Measurements from ENCODE around the gene ZNF598. TPM values are rescaled to one million over a fixed set of nuclear protein-coding genes. Genes with fewer than 3 reads are reported as not detected.
"Not testable (repeated sequence)": the region's sequence is repeated elsewhere in the genome, so short reads cannot be mapped to it uniquely, and the experiment has no call there.

Gene ZNF598
- total RNA-seq, 1 donor from 2014 or later, result 50.3 TPM

GRCh38 chr16:1977875-1978268 lies 31.7 kb downstream of the ZNF598 start:
- DNase-seq (ENCODE audit: low read depth), result no peak

GRCh38 chr16:1976951-1977874 lies 32.4 kb downstream of the ZNF598 start:
- no peak for DNase-seq (ENCODE audit: low read depth)

DNA sequence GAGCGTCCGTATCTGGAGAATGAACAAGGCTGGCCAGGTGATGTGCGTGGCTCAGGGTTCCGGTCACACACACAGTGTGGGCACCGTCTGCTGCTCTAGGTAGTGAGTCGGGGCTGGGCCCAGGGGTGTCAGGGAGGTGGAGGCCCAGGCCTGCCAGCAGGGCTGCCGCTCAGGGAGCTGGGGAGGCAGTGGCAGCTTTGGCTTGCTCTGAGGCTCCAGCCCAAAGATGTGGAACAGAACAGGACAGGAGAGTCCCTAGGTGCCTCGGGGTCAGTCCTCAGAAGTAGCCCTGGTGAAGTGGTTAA lies 33.5 kb downstream of the ZNF598 start:
- no peak for DNase-seq (ENCODE audit: low read depth)

DNA sequence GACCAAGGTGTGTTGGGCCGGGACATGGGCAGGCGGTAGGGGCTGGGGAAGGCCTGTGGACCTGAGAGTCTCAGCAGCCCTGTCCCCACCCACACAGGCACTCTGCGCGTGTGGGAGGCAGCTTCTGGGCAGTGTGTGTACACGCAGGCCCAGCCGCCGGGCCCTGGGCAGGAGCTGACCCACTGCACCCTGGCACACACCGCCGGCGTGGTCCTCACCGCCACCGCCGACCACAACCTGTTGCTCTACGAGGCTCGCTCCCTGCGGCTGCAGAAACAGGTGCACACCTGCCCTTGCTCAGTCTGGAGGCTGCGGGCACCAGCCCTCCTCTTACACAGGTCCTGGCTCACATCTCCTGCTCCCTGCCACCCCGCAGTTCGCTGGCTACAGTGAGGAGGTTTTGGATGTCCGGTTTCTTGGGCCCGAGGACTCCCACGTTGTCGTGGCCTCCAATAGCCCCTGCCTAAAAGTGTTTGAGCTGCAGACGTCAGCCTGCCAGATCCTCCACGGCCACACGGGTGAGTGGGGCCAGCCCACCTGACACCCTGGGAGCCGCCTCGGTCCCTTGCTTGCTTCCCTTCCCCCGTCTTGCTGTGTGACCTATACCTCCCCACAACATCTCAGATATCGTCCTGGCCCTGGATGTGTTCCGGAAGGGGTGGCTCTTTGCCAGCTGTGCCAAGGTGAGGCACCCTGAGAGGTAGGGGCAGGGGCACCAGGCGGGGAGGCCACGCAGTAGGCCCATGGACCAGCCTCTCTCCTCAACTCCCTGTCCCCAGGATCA lies 34.0 kb downstream of the ZNF598 start:
- DNase-seq (ENCODE audit: low read depth), result no peak

GRCh38 chr16:1974157-1975070 lies 35.2 kb downstream of the ZNF598 start:
- DNase-seq (ENCODE audit: low read depth), result no peak

GRCh38 chr16:1973461-1974156 lies 36.0 kb downstream of the ZNF598 start:
- DNase-seq (ENCODE audit: low read depth), result peak; percentile 44

DNA sequence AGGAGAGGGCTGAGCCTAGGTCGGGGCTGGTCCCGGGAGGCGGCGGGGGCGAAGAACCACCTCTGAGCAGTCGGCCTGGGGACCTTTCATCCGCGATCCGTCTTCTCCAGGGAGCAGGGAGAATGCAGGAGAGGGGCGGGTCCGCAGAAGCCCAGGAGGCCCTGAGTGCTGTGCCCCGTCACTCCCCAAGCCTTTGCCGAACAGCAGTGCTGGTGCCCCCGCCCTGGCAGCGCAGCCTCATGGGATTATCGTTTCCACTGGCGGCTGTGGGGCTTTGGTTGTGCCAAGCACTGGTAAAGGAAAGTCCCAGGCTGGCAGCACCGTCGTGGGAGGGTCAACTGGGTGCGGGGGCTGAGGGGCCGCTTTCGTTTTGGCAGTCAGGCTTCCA lies 37.1 kb downstream of the ZNF598 start:
- DNase-seq (ENCODE audit: low read depth), result no peak

DNA sequence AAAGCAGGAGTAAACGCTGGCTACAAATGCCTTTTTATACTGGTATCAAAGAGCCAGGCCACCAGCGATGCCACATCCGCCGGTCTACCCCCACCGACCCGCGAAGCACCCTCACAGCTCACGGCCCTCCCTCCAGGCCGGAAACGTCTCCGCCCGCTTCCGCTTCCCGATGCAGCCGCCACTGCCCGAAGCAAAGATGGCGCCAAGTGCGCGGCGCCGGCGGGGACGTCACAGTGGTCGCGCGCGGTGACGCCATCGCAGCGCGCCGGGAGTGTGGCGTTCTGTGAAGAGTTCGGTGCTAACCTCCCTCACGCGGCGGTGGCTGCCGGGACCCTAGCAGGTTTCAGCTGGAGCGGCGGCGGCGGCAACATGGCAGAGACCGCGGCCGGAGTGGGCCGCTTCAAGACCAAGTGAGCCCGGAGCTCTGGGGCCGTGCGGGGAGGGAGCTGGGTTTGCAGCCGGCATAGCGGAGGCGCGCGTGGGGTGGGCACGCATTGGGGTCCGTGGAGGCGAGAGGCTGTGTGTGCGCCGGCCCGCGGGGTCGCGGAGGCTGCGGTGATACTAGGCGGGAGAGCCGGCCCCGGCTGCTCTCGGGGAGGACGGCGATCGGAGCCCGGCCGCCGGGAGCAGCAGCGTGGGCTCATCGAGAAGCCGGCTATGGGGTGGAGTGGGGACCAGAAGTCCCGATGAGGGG lies 37.7 kb downstream of the ZNF598 start, which contains the start of gene TBL3:
Gene TBL3 (plus strand): TSS at position 258 of the 694 bp plus-strand sequence. CDS start 112 bp downstream, at position 370.
- DNase-seq (ENCODE audit: low read depth), result peak; percentile 94

DNA sequence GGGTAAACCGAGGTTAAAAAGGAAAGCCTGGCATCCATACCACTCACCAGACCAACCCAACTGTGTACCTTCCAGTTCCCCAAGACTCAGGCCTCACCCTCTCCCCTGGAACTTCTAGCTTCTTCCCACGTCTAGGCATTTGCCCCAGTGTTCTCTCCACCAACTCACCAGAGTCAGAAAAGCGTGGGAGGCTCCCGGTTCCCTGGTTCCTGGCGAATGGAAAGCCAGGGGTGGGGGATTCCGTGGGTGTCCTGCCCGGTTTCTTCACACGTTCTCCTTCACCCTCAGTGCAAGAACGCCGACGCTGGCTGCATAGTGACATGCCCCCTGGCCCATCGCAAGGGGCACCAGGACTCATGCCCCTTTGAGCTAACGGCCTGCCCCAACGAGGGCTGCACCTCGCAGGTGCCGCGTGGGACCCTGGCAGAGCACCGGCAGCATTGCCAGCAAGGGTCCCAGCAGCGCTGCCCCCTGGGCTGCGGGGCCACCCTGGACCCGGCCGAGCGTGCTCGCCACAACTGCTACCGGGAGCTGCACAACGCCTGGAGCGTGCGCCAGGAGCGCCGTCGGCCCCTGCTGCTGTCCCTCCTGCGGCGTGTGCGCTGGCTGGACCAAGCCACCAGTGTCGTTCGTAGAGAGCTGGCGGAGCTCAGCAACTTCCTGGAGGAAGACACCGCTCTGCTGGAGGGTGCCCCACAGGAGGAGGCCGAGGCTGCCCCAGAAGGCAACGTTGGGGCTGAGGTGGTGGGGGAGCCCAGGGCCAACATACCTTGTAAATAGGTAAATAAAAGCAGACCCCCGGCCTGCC lies 41.3 kb downstream of the ZNF598 start:
- no peak for DNase-seq (ENCODE audit: low read depth)

- DNase-seq (ENCODE audit: low read depth), result no peak
These were observed 43.2 kb downstream of the ZNF598 start, which contains the start of gene RNF151 for GRCh38 chr16:1966460-1966859. Gene RNF151, plus strand, starts transcription at chr16:1966856. Its CDS starts 26 bp downstream, at chr16:1966882.

DNA sequence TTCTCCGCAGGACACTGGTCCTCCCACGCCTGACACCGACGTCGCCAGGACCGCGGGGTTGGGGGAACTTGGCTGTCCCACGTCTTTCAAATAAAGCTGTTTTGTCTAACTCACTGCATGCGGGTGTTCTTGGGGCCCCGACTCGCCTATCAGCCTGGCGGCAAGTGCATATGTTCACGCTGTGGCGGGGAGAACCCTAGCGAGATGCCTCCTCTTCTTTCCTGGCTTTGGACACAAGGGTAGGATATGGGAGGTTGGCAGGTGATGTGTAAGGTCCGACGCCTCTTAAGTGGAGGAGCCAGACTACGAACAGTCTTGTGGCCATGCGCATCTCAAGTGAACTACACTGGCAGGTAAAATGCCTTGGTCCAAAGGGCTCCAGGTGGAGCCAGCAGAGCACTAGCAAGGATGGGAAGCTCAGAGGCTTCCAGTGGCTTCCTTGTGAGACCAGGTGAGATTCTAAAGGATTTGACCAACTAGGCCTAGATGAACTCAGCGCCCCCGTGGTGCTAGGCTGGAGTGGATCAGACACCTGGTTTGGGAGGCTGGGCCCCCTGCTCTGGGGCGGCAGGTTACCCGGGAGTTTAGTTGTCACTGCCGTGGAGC lies 44.1 kb downstream of the ZNF598 start:
- DNase-seq (ENCODE audit: low read depth), result no peak

DNA sequence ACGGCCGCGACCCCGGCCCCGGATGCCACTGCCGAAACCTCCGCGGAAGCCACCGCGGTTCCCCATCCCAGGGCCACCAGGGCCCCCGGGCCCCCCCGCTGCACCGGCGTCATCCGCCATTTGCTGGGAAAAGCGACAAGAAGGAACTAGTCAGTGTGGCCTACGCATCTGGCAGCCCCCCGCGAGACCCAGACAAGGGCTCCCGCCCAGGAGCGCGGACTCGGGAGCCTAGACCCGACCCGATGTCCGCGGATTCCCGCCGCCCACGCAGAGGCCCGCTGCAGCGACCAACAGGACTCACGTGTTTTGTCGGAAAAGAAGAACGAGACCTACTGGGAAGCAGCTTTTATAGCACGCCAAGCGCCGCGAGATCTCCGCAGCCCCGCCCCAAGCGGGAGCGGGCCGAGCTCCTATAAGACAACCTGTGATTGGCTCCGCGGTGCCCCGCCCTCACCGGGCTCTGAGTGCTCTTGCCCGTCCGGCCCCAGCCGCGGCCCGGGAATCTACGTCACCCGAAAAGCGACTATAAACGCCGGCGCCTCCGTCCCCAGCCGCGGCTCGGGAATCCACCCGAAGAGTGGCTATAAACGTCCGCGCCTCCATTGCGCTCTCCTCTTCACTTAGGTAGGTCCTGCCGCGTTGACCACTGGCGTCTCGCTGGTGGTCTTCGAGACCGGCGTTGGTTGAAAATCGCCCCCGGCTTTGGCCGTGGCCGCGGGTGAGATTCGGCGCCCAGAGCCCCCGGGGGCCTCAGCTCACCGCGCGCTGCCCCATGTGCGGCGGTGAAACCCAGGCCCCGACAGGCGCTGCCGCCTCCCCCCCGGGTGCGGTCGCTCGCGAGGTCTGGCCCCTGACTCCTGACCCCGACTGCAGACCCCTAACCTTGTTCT lies 44.9 kb downstream of the ZNF598 start, which contains the start of gene RPS2:
Gene RPS2 (minus strand): TSS at position 321 of the 890 bp plus-strand sequence. CDS start 201 bp downstream, at position 120.
- peak; percentile 98 for DNase-seq (ENCODE audit: low read depth)

DNA sequence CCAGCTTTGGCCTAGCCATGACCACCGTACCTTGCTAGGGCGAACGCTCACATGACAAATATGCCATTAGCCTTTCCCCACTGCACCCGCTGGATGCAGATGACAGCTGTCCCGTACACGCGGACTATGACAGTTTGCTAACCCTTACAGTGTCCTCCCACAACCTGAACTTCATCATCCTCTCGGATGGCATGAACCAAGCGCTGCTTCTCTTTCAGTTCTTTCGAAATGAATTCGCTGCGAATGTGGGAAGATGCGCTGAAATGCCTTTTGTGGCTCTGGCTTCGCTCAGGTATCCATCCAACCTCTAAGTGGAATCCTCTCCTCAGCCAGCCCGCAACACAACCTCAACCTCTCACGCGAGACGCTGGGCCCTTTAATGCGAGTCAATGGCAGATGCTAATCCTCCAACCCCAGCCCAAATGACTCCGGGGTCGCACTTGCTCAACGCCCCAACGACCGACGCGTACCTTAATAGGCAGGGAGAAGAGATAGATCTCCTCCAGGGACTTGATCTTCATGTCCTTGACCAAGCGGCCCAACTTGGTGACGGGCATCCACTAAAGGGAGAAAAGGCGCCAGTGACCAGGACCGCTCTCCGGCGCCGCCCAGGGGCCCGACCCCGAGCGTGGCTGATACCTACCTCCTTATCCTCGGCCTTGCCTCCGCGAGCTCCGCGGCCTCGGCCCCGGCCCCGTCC lies 45.7 kb downstream of the ZNF598 start:
- peak; percentile 66 for DNase-seq (ENCODE audit: low read depth)

GRCh38 chr16:1962161-1963153 lies 47.2 kb downstream of the ZNF598 start:
- DNase-seq (ENCODE audit: low read depth), result not testable (repeated sequence)

DNA sequence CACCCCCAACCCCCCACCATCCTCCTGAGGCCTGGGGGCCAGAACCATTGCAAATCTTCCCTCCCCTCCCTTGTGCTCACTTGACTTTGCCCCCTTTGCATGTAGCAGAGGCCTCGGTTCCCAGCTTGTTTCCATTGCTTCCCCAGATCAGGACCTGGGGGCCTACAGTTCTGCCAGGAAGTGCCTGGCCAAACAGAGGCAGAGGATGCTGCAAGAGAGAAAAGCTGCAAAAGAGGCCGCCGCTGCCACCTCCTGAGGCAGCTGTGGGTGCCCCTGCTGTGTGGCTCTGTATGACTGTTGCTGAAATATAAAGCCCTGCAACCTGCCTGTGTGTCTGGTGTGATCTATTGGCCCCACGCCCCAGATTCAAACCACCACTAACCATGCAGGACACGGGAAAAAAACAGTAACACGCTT lies 48.0 kb downstream of the ZNF598 start:
- no peak for DNase-seq (ENCODE audit: low read depth)
